Spleen (tissue), 11 donors: ENCODE data around the gene SNX9. TPM values are rescaled to one million over a fixed set of nuclear protein-coding genes. Genes with fewer than 3 reads are reported as not detected.

Experiments
- DNase-seq: peaks from one replicate; pipeline ENCODE4 v3.0.0-alpha.2; 2020
- H3K27ac ChIP-seq, 8 donors: fragments of 200-600 bp; sonication (generic) in 7 of 8; 1 replicate in 4 of 8; 2 replicates in 4 of 8; pipeline versions ENCODE4 v1.5.0 to v1.8.0; 2016 to 2021; ENCODE audit warnings: inconsistent platforms in 4 of 8, mild to moderate bottlenecking in 4 of 8, moderate library complexity in 1 of 8
- H3K27me3 ChIP-seq, 7 donors: fragments of 200-600 bp; sonication (generic) in 6 of 7; replicated peaks in 1 of 7; 1 replicate in 4 of 7; 2 replicates in 3 of 7; pipeline versions ENCODE4 v1.5.0 to v1.8.0; 2016 to 2021; ENCODE audit warnings: inconsistent platforms in 3 of 7, mild to moderate bottlenecking in 1 of 7
- H3K36me3 ChIP-seq, 6 donors: fragments of 200-600 bp; sonication (generic) in 5 of 6; 1 replicate in 4 of 6; 2 replicates in 2 of 6; pipeline versions ENCODE4 v1.5.0 to v1.8.0; 2016 to 2021; ENCODE audit warnings: inconsistent platforms in 2 of 6
- H3K4me1 ChIP-seq, 6 donors: fragments of 200-600 bp; sonication (generic) in 5 of 6; 1 replicate in 3 of 6; 2 replicates in 3 of 6; pipeline versions ENCODE4 v1.5.0 to v1.8.0; 2016 to 2021; ENCODE audit warnings: inconsistent platforms in 3 of 6
- H3K4me3 ChIP-seq, 8 donors: fragments of 200-600 bp; sonication (generic) in 7 of 8; 1 replicate in 4 of 8; 2 replicates in 4 of 8; pipeline versions ENCODE4 v1.5.0 to v1.8.0; 2016 to 2021; ENCODE audit warnings: inconsistent platforms in 4 of 8, mild to moderate bottlenecking in 4 of 8, moderate library complexity in 2 of 8
- H3K9me3 ChIP-seq, 8 donors: fragments of 200-600 bp; sonication (generic) in 7 of 8; 1 replicate in 4 of 8; 2 replicates in 4 of 8; pipeline versions ENCODE4 v1.5.0 to v1.8.0; 2016 to 2021; ENCODE audit warnings: inconsistent platforms in 4 of 8
- POLR2A ChIP-seq, 3 donors: fragments of 450-650 bp; IDR thresholded peaks; one replicate each; pipeline ENCODE4 v1.5.1; 2017; ENCODE audit warnings: antibody characterized with exemption in 3 of 3, mild to moderate bottlenecking in 1 of 3
- POLR2AphosphoS5 ChIP-seq, 3 donors: sonication (generic); formaldehyde crosslinking; IDR thresholded peaks; one replicate each; pipeline ENCODE4 v1.5.1; 2017; ENCODE audit warnings: antibody characterized with exemption in 3 of 3
- WGBS, 5 donors: extraction: QIAGEN DNeasy Blood & Tissue Kit in 3 of 5; methylation state at CpG; one replicate each; pipeline versions ENCODE4 v1.1.5 to v1.1.7; 2013 to 2018; 5-methylcytosine and 5-hydroxymethylcytosine counted together
- intact Hi-C: fragments of 100-400 bp; cut with DNase I; formaldehyde crosslinking; loops from one replicate; pipeline ENCODE4 v1.15.0; 2023; ENCODE audit warnings: low total_unique reads
- polyA plus RNA-seq, 3 donors: library from polyadenylated mRNA; stranded (reverse); fragments of 200-250 nt; gene quantifications; one replicate each; pipeline ENCODE4 v1.2.1, GENCODE V29; 2013
- total RNA-seq, 7 donors: library from RNA; depleted of rRNA in 3 of 7; stranded (reverse); fragments of >200 nt in 3 of 7; fragmentation: NEBNext Ultra II Directional in 4 of 7; extraction: Animal tissue kit (Norgen Biotek cat#: 25700) in 4 of 7; gene quantifications; one replicate each; pipeline versions ENCODE4 v1.1.0 to v1.2.1, GENCODE V29; 2016 to 2021
- TF ChIP-seq, protein P1 (sequence below), 11 experiments: fragments of 200-600 bp in 7 of 11; fragments of 450-650 bp in 4 of 11; sonication (generic) in 4 of 11; IDR thresholded peaks in 8 of 11; conservative IDR thresholded peaks in 3 of 11; 1 replicate in 7 of 11; 2 replicates in 4 of 11; pipeline versions ENCODE4 v1.4.0 to v1.8.0; 2016 to 2021; ENCODE audit warnings: antibody characterized with exemption in 11 of 11, inconsistent platforms in 4 of 11, mild to moderate bottlenecking in 1 of 11
- donor health status: healthy with polysubstance abuse.
- donor health status: DM: no; HTN: no; CAD: no; lungs with moderate emphysema.
- donor health status: DM: no; HTN: no; CAD: no.
- donor health status: Bipolar disorder and iron deficiency.
- donor health status: healthy.
- donor health status: DM: no; HTN: no; CAD: no.
- donor health status: DM: yes; HTN: yes; CAD: no.

The SNX9 gene
- total and polyA plus RNA-seq, 10 donors, result 18.9 to 42.5 (median 31.8) TPM

DNA sequence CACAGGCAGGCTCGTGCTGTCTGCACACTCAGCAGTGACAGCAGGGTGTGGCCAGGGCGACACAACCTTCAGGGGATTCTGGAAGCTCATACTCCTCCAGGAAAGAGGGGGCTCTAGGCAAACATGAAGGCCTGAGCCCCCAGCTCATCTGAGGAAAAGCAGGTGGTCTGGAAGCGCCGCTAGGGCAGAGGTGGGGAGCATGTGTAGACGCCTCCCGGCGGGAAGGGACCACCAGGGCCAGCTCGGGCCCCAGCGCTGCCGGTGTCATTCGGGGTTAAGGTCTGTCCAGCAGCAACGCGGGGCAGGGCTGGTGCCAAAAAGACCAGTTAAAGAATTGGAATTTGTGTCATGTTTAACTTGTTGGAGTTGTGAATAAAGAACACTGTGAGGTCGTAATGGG is 119.3 kb downstream of the SNX9 start:
- Histone ChIP-seq H3K27me3 (no peaks in the 10 kb centered on the region), H3K4me3 (no peak overlapping the region), H3K9me3 (no peaks in the 10 kb centered on the region), H3K27ac (no peak overlapping the region), H3K36me3 (peaks cover 3 to 85% (median 72%) of the 10 kb centered on the region in 6 donors), H3K4me1 (no peaks in the 10 kb centered on the region)
- 89 to 97% (median 94%) methylated on average over 12 to 14 of the region's 14 CpGs for WGBS, 5 donors
- TF ChIP-seq POLR2AphosphoS5 (IDR thresholded peaks at IDR 0.05), result peak in 1 of 3 donors; percentile 48
- TF ChIP-seq POLR2A (IDR thresholded peaks at IDR 0.05), result no peak
- no peak for DNase-seq
- intact Hi-C loops, result no loop called here

DNA sequence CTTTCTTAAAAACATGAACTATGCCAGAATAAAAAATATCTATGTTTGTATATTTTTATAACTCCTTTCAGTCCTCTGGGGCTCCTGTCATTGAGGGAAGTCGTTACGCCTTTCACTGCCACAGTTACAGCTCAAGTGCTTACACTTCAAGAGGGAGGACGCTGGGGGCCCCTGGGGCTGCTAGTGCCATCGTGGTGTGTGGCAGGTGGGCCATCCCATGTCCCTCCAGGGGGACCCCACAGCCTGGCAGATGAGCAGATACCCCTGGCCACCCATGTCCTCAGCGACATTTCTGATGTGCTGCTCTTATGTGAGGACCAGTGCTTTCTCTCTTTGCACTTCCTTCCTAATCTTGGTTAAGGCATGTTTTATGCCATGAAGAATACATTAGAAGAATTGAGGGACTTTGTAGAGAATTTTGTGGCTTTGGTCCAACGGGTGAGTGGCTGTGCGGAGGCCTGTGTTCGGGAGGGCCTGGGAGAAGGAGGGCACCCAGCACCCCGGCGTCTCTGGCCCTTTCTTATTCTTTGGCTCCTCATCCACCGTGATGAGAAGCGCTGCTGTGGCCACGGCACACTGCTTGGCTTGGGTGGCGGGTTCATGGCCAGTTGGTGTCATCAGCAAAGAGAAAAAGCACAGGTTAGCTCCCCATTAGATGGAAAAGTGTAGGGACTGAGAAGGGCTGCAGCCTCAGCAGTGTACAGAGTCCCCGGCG is 120.4 kb downstream of the SNX9 start:
- intact Hi-C loops, result no loop called here
- 90 to 94% (median 92%) methylated on average over 16 of the region's 16 CpGs for WGBS, 5 donors
- peaks cover 3 to 75% (median 66%) of the 10 kb centered on the region in 6 donors for H3K36me3 ChIP-seq

DNA sequence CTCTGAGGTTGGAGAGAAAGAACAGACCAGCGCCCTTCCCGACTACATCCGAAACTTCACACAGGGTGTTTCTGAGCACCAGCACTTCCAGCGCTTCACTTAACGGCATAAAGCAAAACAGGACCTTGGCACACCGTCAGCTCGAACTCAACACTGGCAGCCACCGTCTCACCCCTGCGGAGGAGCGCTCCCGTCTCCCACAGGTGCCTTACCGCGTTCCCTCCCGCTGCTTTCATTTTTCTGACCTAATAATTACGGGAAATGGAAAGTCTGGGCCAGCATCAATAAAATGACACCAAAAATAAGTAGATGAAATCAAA is 120.9 kb downstream of the SNX9 start:
- H3K4me1 ChIP-seq, result no peaks in the 10 kb centered on the region
- no peak overlapping the region for H3K4me3 ChIP-seq
- no peak for DNase-seq
- TF ChIP-seq POLR2AphosphoS5 (IDR thresholded peaks at IDR 0.05) (no peak), POLR2A (IDR thresholded peaks at IDR 0.05) (no peak)
- TF ChIP-seq, protein P1, sequence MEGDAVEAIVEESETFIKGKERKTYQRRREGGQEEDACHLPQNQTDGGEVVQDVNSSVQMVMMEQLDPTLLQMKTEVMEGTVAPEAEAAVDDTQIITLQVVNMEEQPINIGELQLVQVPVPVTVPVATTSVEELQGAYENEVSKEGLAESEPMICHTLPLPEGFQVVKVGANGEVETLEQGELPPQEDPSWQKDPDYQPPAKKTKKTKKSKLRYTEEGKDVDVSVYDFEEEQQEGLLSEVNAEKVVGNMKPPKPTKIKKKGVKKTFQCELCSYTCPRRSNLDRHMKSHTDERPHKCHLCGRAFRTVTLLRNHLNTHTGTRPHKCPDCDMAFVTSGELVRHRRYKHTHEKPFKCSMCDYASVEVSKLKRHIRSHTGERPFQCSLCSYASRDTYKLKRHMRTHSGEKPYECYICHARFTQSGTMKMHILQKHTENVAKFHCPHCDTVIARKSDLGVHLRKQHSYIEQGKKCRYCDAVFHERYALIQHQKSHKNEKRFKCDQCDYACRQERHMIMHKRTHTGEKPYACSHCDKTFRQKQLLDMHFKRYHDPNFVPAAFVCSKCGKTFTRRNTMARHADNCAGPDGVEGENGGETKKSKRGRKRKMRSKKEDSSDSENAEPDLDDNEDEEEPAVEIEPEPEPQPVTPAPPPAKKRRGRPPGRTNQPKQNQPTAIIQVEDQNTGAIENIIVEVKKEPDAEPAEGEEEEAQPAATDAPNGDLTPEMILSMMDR (IDR thresholded peaks at IDR 0.05 in 8 of 11, conservative IDR thresholded peaks at IDR 0.05 in 3 of 11), result no peak
- no peak overlapping the region for H3K27ac ChIP-seq
- intact Hi-C loops, result no loop called here
- no peaks in the 10 kb centered on the region for H3K27me3 ChIP-seq
- H3K9me3 ChIP-seq, result peaks cover 0 to 7% (median 1%) of the 10 kb centered on the region in 8 donors
- WGBS, 5 donors, result 92 to 98% (median 97%) methylated on average over 15 of the region's 15 CpGs
- peaks cover 3 to 70% (median 61%) of the 10 kb centered on the region in 6 donors for H3K36me3 ChIP-seq

More for the DNA sequence above, 120.4 kb downstream of the SNX9 start:
- no peaks in the 10 kb centered on the region for H3K4me1 ChIP-seq
- no peaks in the 10 kb centered on the region for H3K27me3 ChIP-seq
- TF ChIP-seq POLR2AphosphoS5 (IDR thresholded peaks at IDR 0.05), result no peak
- no peak for TF ChIP-seq POLR2A (IDR thresholded peaks at IDR 0.05)
- TF ChIP-seq, protein P1 (IDR thresholded peaks at IDR 0.05 in 8 of 11, conservative IDR thresholded peaks at IDR 0.05 in 3 of 11), result no peak
- no peak for DNase-seq
- H3K9me3 ChIP-seq, result peaks cover 0 to 2% (median 0%) of the 10 kb centered on the region in 8 donors
- H3K27ac ChIP-seq, result no peak overlapping the region
- no peak overlapping the region for H3K4me3 ChIP-seq

DNA sequence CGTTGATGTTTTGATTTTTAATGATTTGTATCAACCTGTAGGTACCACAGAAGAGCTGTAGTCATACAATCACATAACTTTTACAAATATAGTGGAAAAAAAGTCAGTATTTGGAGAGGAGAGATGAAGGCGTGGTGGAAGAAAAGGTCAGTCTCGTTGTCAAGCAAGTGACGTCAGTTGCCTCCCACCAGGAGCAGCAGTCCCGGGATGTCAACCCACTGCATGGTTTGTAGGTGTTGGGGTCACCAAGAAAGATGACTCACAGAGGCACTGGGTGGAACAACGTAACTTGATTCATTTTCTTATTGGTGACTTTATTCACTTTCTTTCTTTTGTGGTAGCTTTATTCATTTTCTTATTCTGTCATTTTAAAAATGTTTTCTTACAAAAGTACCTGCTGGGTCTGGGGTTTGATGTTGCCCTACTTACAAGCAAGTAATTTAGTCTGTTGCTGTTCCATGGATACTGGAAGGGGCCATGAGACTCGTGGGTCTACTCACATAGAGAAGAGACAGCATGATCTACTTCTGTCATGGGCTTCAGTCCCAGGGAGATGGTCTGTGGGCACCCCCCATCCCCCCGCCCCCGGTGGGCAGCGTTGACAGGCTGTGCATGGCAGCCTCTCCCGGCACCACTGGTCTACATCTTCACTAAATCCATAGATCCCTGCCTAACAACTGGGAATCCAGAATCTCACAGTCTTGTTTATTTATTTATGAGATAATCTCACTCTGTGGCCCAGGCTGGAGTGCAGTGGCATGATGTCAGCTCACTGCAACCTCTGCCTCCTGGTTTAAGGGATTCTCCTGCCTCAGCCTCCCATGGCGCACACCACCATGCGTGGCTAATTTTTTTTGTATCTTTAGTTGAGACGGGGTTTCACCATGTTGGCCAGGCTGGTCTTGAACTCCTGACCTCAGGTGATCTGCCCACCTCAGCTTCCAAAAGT is 122.2 kb downstream of the SNX9 start:
- peak in 2 of 3 donors; percentile 9 to 35 for TF ChIP-seq POLR2AphosphoS5 (IDR thresholded peaks at IDR 0.05)
- TF ChIP-seq, protein P1 (IDR thresholded peaks at IDR 0.05 in 8 of 11, conservative IDR thresholded peaks at IDR 0.05 in 3 of 11), result no peak
- Histone ChIP-seq H3K4me1 (no peaks in the 10 kb centered on the region), H3K27me3 (no peaks in the 10 kb centered on the region), H3K4me3 (no peak overlapping the region), H3K36me3 (peaks cover 3 to 56% (median 48%) of the 10 kb centered on the region in 6 donors), H3K9me3 (peaks cover 0 to 21% (median 13%) of the 10 kb centered on the region in 8 donors), H3K27ac (no peak overlapping the region)
- 83 to 88% (median 86%) methylated on average over 14 of the region's 14 CpGs for WGBS, 5 donors
- DNase-seq, result no peak
- intact Hi-C loops, result no loop called here
